GM18511 (cell line): ENCODE data around the gene YBX2.
A peak's percentile ranks its signal among the peaks of the same experiment; 100 is the strongest.

ENCODE experiments used
- ATAC-seq: cut with Tn5 transposase; IDR thresholded peaks from one replicate; pipeline ENCODE4 v1.9.1; 2021; ENCODE audit warnings: mild to moderate bottlenecking, moderate library complexity; ENCODE audit not compliant: unreplicated experiment

The YBX2 gene

DNA sequence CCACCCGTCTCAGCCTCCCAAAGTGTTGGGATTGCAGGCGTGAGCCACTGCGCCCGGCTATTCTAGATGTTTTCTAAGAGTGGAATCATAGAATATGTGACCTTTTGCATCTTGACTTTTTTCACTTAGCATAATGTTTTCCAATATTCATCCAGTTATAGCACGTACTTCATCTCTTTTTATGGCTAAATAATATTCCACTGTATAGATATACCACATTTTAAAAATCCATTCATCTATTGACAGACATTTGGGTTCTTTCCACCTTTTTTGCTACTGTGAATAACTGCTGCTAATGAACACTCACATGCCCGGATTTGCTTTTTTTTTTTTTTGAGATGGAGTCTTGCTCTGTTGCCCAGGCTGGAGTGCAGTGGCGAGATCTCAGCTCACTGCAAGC lies 9.7 kb upstream of the YBX2 start:
- no peak for ATAC-seq

DNA sequence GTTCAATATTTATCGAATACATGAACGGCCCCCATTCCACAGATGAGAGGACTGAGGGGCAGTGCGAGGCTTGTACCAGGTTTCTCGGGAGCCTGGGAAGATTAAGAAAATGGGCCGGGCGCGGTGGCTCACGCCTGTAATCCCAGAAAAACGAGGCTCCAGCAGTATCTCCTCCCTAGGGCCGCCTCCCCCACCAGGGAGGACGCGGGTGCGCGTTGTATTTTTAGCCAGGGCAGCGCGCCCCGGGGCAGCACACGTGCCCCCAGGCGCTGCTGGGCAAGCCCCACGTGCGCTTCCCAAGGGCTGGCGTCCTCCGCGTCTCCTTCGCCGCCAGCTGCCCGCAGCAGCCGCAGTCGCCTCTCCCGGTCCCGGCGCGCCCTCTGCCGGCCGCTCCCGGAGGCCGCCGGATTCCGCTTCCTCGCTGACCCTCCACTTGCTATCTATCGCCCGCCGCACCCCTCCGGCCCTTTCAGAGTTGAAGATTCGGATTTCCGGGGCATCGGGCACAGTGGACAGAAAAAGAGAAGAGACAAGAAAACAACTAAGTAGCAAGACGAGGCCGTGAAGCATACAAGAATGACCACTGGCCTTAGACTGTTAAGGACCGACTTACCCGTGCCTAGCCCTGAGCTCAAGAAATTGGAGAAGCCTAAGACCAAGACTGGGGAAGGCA lies 1.9 kb upstream of the YBX2 start:
- no peak for ATAC-seq

DNA sequence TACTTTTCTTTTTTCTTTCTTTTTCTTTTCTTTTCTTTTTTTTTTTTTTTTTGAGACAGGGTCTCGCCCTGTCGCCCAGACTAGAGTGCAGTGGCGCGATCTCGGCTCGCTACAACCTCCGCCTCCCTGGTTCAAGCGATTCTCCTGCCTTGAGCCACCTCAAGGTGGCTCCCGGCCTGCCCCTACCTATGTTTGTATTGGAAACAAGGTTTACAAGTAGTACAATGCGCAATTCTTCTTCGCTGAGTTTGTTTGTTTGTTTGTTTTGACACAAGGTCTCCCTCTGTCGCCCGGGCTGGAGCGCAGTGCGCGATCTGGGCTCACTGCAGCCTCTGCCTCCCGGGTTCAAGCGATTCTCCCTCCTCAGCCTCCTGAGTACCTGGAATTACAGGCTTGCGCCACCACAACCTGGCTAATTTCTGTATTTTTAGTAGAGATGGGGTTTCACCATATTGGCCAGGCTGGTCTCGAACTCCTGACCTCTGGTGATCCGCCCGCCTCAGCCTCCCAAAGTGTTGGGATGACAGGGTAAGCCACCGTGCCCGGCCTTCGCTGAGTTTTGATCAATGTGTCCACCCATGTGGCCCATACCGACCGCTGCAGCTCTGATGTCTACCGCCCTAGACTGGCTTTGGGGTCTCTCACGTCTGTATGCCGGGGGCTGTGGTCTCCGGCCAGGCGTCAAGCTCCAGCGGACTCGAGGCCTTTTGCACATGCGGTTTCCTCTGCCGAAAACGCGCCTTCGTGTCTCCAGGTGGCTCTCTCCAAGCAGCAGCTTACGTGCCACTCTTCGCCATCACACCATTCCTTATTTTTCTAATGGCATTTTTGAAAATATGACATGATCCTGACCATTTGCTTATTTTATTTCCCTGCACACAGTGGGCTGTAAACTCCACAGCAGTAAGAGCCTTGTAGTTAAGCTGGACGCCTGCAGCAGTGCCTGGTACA lies 1.1 kb upstream of the YBX2 start:
- no peak for ATAC-seq

DNA sequence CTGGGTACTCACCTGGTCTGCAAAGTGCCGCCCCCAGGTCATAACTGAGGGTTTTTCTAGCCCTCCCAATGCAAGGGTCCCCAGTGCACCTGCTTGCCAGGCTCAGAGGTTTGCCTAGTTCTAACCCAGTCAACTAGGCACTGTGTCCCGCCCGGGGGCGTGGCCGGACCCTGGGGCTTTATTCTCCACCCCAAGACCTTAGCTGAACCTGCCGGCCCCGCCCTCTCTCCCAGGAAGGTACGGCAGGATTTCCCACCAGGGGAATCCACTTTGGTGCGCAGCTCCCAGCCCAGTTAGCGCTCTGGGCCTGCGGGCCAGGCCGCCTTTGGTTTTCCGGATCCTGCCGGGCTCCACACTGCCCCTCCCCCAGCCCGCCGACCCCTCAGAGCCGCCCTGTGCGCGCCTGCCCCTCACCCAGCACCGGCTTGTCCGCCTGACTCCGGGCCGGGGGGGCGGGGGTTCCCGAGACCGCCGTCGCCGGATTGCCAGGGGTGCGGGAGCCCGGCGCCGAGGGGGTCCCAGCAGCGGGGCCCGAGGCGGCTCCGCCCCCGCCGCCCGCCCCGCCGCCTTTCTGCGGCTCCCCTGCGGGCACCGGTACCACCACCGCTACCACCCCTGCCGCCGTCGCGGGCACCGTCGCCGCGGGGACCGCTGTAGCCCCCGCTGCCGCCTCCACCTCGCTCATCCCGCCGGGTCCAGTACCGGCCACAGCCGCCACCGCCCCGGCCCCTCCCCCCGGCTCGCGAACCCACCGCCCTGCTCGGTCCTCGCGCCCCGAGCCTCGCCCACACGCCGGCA lies 424 bp downstream of the YBX2 start:
- ATAC-seq: no peak

DNA sequence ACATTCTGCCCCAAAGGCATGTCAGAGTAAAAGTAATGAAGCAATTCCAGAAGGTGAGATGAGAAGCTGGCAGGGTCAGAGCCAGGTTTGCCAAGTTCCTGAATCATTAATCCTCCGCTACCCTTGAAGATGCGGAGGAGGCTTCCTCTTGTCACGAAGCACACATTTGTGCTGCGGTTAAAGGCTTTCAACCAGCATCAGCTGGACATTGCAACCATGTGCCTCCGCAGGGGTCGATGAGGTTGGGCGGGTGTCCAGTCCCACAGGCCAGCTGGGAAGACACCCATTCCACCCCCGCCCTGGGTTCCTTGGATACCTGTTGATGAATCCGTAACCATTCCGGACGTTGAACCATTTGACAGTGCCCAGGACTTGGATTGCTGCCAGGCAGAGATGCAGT lies 1.3 kb downstream of the YBX2 start:
- no peak for ATAC-seq

DNA sequence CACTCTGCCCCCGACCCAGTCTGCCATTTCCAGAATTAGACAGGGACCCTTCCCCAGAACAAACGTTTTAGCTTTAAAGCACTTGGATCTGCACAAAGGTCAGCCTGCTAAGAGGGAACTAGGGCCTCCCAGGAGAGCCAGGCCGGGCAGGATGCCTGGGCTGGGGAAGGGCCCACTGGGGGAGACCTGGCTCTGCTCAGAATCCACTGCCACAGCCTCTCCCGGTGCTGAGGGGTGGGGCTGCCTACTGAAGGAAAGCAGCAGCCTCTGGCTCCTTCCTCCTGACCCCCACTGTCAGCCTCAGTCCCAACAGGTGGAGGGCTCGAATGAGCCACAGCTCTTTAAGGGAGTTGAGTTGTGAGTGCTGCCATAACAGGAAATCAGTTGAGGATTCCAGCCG lies 1.7 kb downstream of the YBX2 start:
- no peak for ATAC-seq

DNA sequence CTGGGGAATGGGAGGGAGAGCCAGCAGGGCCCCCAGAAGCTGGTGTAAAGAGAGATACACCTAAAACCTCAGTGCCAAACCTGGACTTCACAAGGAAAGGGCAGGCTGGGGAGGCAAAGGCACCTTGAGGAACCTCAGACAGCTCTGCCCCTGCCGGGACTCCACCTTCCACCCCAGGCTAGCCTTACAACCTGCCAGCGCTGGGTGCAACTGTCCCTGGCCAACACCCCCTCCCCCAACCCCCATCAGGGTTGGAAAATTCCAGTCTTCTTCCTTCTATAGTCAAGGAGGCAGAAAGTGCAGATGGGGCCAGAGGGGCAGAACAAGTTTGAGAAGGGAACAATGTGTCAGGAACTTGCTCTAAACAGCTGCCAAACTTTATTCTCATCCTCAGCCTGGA lies 2.2 kb downstream of the YBX2 start:
- no peak for ATAC-seq

DNA sequence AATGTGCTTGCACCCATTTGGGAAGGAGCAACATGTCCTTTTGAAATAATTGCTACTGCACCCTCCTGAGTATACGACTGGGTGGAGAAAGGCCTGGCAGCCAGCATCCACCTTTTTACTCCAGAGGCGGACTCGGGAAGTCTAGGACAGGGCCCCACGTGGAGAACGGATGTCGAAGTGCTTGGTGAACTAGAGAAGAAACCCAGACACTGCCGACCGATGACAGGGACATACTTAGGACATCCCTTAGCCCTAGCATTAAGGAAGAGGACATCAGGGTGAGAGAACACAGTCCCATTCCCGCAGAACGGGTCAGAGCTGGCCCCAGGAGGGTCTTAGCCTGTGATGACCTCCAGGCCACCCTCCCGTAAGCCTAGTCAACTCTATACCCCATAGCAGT lies 3.8 kb downstream of the YBX2 start:
- ATAC-seq: no peak

DNA sequence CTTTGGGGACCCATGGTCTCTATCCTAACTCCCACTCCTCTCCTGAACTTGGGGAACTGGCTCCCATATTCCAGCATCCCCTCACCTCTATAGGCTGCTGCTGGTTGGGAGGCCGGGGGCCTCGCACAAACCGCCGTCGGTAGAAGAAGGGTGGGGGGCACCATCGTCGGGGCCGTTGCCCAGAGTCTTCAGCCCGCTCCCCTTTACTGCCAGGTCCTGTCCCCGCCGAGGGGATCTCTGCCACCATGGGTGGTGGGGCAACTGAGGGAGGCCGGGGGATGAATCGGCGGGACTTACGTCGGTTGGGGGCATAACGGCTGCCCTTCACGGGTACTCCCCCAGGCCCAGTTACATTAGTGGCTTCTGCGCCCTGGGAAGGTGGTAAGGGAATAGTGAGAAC lies 4.3 kb downstream of the YBX2 start:
- no peak for ATAC-seq

DNA sequence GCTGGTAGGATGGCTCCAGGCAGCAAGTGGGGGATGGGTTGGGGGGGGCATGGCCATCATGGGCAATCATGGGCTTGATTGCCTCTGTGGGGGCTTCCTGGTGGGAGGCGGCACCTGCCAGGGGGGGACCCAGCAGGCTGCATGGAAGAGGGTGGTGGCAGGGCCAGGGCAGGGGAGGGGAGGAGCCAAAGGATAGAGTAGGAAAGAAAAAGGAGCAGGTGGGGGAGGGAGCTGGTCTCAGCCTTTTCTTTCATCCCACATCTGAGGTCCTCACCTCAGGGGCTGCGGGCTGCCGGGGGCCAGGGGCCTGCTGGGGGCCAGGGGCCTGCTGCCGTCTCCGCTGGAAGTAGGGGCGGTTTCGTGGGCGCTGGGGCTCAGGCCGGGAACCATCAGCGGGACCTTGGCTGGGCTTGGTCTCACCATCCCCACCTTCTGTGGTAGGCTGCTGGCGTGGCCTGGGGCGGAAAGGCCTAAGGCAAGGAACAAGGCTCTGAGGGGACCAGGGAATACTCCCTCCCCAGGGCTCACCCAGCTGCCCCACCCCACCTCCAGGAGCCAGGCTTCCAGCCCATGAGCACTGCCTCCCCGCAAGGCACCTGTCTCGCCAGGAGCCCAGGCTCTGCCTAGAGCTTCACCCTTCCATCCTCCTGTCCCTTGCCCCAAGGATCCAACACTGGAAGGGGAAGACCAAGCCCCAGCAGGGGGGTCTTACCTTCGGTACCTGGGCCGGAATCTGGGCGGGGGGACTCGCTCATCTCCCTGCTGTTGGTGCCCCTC lies 5.0 kb downstream of the YBX2 start:
- ATAC-seq: no peak

DNA sequence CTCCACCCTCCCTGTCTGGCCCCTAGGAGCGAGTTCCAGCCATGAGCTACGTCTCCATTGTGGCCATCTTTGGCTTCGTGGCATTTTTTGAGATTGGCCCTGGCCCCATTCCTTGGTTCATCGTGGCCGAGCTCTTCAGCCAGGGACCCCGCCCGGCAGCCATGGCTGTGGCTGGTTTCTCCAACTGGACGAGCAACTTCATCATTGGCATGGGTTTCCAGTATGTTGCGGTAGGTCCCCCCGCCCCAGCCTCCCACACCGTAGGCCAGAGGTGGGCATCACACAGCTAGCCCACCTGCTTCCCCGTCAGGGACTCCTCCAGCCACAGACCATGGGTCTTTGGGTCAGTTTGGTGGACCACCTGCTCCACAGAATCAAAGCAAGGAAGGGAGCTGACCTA lies 8.8 kb downstream of the YBX2 start:
- ATAC-seq: no peak

DNA sequence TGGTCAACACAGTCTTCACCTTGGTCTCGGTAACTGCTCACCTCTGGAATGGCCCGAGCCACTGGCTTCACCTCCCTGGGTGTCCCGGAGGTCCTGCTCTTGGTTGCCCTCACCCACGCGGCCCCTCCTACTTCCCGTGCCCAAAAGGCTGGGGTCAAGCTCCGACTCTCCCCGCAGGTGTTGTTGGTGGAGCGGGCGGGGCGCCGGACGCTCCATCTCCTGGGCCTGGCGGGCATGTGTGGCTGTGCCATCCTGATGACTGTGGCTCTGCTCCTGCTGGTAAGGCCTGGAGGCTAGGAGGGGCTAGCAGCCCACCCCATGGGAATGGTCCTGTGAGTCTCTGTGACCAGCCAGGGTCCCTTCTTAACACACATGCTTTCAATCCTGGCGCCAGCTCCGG lies 9.5 kb downstream of the YBX2 start:
- no peak for ATAC-seq

DNA sequence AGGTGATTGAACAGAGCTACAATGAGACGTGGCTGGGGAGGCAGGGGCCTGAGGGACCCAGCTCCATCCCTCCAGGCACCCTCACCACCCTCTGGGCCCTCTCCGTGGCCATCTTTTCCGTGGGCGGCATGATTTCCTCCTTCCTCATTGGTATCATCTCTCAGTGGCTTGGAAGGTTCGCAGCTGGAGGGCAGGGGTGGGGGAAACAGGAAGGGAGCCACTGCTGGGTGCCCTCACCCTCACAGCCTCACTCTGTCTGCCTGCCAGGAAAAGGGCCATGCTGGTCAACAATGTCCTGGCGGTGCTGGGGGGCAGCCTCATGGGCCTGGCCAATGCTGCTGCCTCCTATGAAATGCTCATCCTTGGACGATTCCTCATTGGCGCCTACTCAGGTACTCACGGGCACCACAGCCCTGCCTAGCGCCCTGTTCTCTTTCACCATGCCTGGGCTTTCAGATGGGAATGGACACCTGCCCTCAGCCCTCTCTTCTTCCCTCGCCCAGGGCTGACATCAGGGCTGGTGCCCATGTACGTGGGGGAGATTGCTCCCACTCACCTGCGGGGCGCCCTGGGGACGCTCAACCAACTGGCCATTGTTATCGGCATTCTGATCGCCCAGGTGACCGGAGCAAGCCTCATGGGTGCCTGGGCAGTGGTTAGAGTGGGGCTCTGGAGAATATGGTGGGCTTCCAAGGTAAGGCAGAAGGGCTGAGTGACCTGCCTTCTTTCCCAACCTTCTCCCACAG lies 10.8 kb downstream of the YBX2 start:
- no peak for ATAC-seq

DNA sequence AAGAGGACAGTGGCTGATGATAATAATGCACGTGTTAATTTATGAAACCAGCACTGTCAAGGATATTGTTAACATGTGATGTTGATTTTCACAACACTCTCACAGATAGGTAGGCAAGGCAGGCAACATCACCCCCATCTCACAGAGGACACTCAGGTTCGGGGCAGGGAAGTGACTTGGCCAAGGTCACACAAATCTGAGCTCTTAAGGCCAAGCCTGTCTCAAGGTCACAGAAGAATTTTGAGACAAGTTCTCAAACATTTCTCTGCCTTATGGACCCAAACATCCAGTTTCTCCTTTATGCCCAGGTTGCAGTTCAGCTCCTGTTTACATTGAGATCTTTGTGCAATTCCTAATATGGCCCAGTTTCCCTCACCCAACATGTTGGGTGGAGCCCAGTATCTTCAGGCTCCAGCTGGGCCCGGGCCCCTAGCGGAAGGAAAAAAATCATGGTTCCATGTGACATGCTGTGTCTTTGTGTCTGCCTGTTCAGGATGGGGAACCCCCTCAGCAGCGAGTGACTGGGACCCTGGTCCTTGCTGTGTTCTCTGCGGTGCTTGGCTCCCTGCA lies 11.6 kb downstream of the YBX2 start:
- ATAC-seq: no peak

DNA sequence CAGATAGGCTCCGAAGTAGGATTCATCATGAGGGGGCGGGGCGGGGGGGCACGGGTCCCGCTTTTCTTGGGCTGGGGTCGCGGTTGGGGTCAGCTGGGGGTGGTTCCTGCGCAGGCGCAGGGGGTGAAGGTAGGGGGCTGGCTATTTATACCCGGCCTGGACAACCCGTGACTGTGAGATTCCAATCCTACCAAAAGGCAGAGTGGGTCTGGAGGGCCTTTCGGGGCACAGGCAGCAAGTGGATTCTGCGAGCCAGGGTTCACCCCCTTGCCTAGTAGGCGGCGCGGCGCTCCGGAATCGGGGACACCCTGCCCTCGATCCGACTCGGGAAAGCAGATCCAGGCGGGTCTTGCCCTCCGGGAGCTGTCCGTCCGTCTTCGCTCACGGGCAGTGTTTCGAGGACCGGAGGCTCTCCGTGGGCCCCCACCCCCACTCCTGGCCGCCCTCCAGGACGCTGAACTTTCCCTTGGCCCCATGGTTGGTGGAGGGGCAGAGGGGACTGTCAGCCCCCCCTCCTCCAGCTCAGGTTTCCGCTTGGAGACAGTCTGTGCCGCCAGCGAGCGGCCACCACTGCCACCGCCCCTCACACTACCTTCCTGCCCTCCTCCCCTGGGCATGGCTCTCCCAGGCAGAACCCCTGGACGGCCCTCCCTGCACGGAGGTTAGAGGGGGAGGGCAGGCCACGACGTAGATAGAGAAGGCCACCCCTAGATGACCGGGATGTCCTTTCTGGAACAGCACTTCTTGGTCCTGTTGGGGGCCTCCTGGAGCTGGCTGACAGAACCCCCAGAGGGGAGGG lies 12.3 kb downstream of the YBX2 start:
- ATAC-seq: no peak

DNA sequence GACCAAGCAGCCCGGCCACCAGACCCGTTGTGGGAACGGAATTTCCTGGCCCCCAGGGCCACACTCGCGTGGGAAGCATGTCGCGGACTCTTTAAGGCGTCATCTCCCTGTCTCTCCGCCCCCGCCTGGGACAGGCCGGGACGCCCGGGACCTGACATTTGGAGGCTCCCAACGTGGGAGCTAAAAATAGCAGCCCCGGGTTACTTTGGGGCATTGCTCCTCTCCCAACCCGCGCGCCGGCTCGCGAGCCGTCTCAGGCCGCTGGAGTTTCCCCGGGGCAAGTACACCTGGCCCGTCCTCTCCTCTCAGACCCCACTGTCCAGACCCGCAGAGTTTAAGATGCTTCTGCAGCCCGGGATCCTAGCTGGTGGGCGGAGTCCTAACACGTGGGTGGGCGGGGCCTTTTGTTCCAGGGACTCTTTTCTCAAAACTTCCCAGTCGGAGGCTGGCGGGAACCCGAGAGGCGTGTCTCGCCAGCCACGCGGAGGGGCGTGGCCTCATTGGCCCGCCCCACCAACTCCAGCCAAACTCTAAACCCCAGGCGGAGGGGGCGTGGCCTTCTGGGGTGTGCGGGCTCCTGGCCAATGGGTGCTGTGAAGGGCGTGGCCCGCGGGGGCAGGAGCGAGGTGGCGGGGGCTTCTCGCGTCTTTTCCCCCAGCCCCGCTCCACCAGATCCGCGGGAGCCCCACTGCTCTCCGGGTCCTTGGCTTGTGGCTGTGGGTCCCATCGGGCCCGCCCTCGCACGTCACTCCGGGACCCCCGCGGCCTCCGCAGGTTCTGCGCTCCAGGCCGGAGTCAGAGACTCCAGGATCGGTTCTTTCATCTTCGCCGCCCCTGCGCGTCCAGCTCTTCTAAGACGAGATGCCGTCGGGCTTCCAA lies 13.1 kb downstream of the YBX2 start, which contains the start of gene SLC2A4:
Gene SLC2A4, plus strand, starts transcription at position 645 of the 879 bp plus-strand sequence. Its CDS starts 217 bp downstream, at position 862.
- peak; percentile 60 for ATAC-seq

DNA sequence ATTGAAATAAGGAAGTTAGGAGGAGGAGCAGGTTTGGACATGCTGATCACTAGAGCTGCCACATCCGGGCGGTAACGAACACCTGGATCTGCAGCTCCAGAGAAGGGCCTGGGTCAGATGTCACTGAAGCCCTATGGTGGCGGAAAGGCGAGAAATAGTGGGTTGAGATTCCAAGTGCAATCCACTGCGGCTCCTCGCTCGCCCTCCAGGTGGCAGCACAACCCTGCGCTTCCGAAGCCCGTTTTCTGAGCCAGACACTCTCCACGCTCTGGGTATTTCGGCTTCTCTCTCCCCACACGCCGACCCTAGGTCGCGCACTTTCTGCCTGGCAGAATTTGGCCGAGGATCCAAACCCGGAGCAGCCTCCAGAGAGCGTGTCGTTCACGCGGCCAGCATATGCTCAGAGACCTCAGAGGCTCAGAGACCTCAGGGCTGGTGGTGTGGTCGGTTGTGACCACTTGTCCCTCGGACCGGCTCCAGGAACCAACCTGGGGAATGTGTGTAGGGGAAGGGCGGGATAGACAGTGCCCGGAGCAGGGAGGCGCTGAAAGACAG lies 13.8 kb downstream of the YBX2 start:
- ATAC-seq: no peak

DNA sequence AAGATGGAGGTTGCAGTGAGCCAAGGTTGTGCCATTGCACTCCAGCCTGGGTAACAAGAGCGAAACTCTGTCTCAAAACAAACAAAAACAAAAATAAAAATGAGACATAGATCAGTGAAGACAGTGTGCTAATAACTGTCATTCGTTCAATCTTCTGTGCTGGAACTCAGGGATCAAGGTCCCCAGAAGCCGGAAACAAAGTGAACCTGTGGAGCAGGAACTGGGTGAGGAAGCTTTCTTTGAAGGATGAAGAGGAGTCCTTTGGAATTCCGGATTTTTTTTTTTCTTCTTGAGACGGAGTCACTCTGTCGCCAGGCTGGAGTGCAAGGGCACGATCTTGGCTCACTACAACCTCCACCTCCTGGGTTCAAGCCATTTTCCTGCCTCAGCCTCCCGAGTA lies 15.0 kb downstream of the YBX2 start:
- ATAC-seq: no peak
